ENCODE results near the gene SNX1. TPM values are rescaled to one million over a fixed set of nuclear protein-coding genes. Genes with fewer than 3 reads are reported as not detected.
"Not testable (repeated sequence)": the region's sequence is repeated elsewhere in the genome, so short reads cannot be mapped to it uniquely, and the experiment has no call there.

The SNX1 gene
- polyA plus RNA-seq, 3 donors from 2014 or later, result 59.4 to 83.6 (median 82.2) TPM

DNA sequence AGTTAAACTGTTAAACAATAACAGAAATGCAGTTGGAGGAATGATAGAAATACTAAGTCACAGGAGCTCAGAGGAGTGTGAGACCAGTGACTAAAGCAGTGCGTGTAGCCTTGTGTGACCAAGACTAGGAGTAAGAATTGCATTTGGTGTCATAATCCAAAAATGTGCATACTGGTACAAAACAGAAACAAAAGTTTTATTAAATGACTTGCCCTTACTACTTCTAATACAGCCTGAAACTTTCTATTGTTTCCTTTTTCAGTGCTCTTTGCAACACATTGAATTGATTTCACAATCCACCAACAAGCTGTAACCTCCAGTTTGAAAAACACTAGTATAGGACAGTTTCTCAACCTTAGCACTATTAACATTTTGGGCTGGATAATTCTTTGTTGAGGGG lies 17.1 kb downstream of the SNX1 start:
- Mint-ChIP-seq H3K4me3 (no peak overlapping the region), H3K4me1 (peaks cover 36 to 41% of the 10 kb centered on the region in 2 donors), H3K27ac (peak overlapping the region in 1 of 6 donors; percentile 55), H3K36me3 (peaks cover 7 to 30% (median 10%) of the 10 kb centered on the region in 3 donors), H3K27me3 (ENCODE audit: low read depth in 3 of 3) (no peaks in the 10 kb centered on the region), H3K9me3 (no peaks in the 10 kb centered on the region)
- no peak for DNase-seq

- DNase-seq, result no peak
- Mint-ChIP-seq H3K27me3 (ENCODE audit: low read depth in 3 of 3) (no peaks in the 10 kb centered on the region), H3K36me3 (peaks cover 19 to 46% (median 20%) of the 10 kb centered on the region in 3 donors), H3K4me1 (peaks cover 6 to 9% of the 10 kb centered on the region in 2 donors), H3K27ac (peak overlapping the region in 1 of 6 donors; percentile 7), H3K9me3 (no peaks in the 10 kb centered on the region), H3K4me3 (no peak overlapping the region)
Measured at GRCh38 chr15:64117759-64118487, 22.1 kb downstream of the SNX1 start.

DNA sequence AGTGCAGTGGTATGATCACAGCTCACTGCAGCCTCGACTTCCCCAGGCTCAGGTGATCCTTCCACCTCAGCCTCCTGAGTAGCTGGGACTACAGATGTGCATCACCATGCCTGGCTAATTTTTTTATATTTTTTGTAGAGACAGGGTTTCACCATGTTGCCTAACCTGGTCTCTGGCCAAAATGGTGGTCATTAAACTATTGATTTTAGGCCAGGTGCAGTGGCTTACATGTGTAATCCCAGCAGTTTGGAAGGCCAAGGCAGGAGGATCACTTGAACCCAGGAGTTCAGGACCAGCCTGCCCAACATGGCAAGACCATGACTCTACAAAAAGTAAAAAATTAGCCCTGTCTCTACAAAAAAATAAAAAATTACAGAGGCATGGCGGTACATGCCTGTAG lies 24.5 kb downstream of the SNX1 start:
- peaks cover 14 to 46% (median 15%) of the 10 kb centered on the region in 3 donors for H3K36me3 Mint-ChIP-seq
- not testable (repeated sequence) for H3K4me1 Mint-ChIP-seq; H3K9me3 Mint-ChIP-seq; DNase-seq; H3K4me3 Mint-ChIP-seq; H3K27me3 Mint-ChIP-seq (ENCODE audit: low read depth in 3 of 3); H3K27ac Mint-ChIP-seq

DNA sequence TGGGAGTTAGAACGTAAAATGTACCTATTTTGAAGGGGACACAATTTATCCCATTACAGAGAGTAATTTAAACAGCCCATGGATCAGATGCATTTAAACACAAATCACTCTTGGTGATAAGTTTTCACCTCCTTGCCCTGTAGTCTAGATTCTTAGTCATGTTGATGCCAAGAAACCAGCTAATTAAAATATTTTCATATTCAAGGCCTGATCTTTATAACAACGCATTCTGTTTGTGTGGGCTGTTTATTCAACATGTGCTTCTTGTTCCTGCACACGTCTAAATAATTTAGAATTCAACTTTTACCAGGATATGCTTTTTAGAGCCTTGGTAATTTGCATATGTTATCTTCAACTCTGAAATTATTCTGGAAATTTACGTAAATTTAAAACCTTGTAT lies 25.8 kb downstream of the SNX1 start:
- Mint-ChIP-seq H3K4me3 (no peak overlapping the region), H3K36me3 (peaks cover 14 to 49% (median 22%) of the 10 kb centered on the region in 3 donors), H3K27ac (no peak overlapping the region), H3K4me1 (peaks cover 6% of the 10 kb centered on the region in 2 donors), H3K27me3 (ENCODE audit: low read depth in 3 of 3) (no peaks in the 10 kb centered on the region), H3K9me3 (no peaks in the 10 kb centered on the region)
- DNase-seq, result no peak

DNA sequence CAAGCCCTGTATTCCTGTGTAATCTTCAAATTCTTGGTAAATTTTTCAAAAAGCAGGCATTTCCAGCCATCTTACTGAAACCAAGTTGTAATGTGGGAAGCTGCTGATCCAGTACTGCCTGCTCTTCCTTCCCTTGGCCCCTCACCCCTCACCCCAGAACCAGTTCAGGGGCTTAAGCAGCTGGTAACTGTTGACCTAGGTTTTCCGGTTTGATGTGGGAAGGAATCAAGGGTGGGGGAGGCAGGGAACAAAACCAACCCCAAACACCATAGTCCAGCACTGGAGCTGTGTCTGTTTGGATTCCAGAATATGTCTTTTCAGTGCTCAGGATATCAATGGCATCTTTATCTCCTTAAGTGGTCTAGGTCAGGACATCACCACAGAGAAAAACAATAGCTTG lies 26.7 kb downstream of the SNX1 start:
- H3K9me3 Mint-ChIP-seq, result no peaks in the 10 kb centered on the region
- DNase-seq, result no peak
- H3K36me3 Mint-ChIP-seq, result peaks cover 16 to 51% (median 23%) of the 10 kb centered on the region in 3 donors
- H3K27me3 Mint-ChIP-seq (ENCODE audit: low read depth in 3 of 3), result no peaks in the 10 kb centered on the region
- peaks cover 6 to 7% of the 10 kb centered on the region in 2 donors for H3K4me1 Mint-ChIP-seq
- no peak overlapping the region for H3K4me3 Mint-ChIP-seq
- no peak overlapping the region for H3K27ac Mint-ChIP-seq

DNA sequence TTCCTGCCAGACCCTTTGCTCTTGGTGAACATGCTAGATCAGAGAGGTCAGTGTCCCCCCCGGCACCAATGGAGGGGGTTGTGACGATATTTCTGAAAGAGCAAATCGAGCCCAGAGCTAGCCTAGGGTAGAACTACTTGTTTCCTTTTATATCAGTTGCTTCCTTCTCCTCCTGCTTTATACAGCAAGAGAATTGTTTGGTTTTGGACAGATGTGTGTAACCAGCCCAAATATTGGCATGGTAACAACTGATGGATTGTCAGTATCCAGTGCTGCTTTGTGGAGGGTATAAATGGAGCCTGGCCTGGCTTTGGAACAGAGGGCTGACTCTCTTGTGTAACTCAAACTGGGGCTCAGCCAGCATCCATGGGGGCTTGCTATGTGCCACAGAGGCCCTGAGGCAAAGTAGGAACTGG lies 27.2 kb downstream of the SNX1 start:
- H3K9me3 Mint-ChIP-seq, result no peaks in the 10 kb centered on the region
- no peaks in the 10 kb centered on the region for H3K27me3 Mint-ChIP-seq (ENCODE audit: low read depth in 3 of 3)
- DNase-seq, result no peak
- peaks cover 20 to 53% (median 28%) of the 10 kb centered on the region in 3 donors for H3K36me3 Mint-ChIP-seq
- H3K4me3 Mint-ChIP-seq, result no peak overlapping the region
- H3K4me1 Mint-ChIP-seq, result peaks cover 6 to 8% of the 10 kb centered on the region in 2 donors
- H3K27ac Mint-ChIP-seq, result no peak overlapping the region

DNA sequence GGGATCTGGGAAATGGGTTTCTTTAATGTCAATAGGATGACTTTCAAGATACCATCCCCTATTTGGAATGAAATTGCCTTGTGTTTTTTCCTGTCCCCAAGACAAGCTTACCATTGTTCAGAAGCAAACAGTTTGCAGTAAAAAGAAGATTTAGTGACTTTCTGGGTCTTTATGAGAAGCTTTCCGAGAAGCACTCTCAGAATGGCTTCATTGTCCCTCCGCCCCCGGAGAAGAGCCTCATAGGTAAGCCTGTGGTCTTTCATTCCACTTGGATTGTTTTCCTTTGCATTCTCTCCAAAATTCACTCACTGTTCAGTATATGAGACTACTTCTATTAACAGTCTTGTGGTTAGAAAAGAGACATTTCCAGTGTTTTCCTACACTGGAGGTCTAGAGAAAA lies 30.2 kb downstream of the SNX1 start:
- H3K36me3 Mint-ChIP-seq, result peaks cover 17 to 63% (median 32%) of the 10 kb centered on the region in 3 donors
- peak overlapping the region in 2 of 6 donors; percentile 40 to 41 for H3K27ac Mint-ChIP-seq
- H3K4me3 Mint-ChIP-seq, result no peak overlapping the region
- peaks cover 6 to 10% of the 10 kb centered on the region in 2 donors for H3K4me1 Mint-ChIP-seq
- no peaks in the 10 kb centered on the region for H3K27me3 Mint-ChIP-seq (ENCODE audit: low read depth in 3 of 3)
- DNase-seq, result no peak
- no peaks in the 10 kb centered on the region for H3K9me3 Mint-ChIP-seq

- DNase-seq, result no peak
- H3K9me3 Mint-ChIP-seq, result no peaks in the 10 kb centered on the region
- peak overlapping the region in 1 of 6 donors; percentile 15 for H3K27ac Mint-ChIP-seq
- H3K36me3 Mint-ChIP-seq, result peaks cover 20 to 71% (median 38%) of the 10 kb centered on the region in 3 donors
- H3K4me3 Mint-ChIP-seq, result no peak overlapping the region
- no peaks in the 10 kb centered on the region for H3K27me3 Mint-ChIP-seq (ENCODE audit: low read depth in 3 of 3)
- H3K4me1 Mint-ChIP-seq, result peaks cover 6 to 10% of the 10 kb centered on the region in 2 donors
Measured at GRCh38 chr15:64127521-64128270, 31.9 kb downstream of the SNX1 start.

GRCh38 chr15:64130159-64130558 lies 34.4 kb downstream of the SNX1 start:
- Mint-ChIP-seq H3K4me1 (peaks cover 6 to 10% of the 10 kb centered on the region in 2 donors), H3K27ac (no peak overlapping the region), H3K4me3 (no peak overlapping the region), H3K27me3 (ENCODE audit: low read depth in 3 of 3) (peaks cover 0 to 3% (median 0%) of the 10 kb centered on the region in 3 donors), H3K36me3 (peaks cover 20 to 63% (median 32%) of the 10 kb centered on the region in 3 donors), H3K9me3 (no peaks in the 10 kb centered on the region)
- no peak for DNase-seq

DNA sequence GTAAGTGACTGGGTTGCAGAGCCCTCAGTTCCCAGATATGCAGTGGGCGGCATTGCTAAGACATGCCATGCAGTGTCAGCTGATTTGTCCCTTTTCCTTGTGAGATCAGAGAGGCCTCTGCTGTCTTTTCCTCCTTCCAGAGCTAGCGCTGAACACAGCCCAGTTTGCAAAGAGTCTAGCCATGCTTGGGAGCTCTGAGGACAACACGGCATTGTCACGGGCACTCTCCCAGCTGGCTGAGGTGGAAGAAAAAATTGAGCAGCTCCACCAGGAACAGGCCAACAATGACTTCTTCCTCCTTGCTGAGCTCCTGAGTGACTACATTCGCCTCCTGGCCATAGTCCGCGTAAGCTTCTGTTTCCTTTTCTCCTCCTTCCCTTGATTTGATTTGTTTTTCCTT lies 35.8 kb downstream of the SNX1 start:
- no peak overlapping the region for H3K4me3 Mint-ChIP-seq
- DNase-seq, result no peak
- H3K27me3 Mint-ChIP-seq (ENCODE audit: low read depth in 3 of 3), result peaks cover 0 to 3% (median 0%) of the 10 kb centered on the region in 3 donors
- peaks cover 20 to 61% (median 25%) of the 10 kb centered on the region in 3 donors for H3K36me3 Mint-ChIP-seq
- H3K4me1 Mint-ChIP-seq, result peaks cover 6 to 10% of the 10 kb centered on the region in 2 donors
- H3K27ac Mint-ChIP-seq, result peak overlapping the region in 1 of 6 donors; percentile 51
- no peaks in the 10 kb centered on the region for H3K9me3 Mint-ChIP-seq

DNA sequence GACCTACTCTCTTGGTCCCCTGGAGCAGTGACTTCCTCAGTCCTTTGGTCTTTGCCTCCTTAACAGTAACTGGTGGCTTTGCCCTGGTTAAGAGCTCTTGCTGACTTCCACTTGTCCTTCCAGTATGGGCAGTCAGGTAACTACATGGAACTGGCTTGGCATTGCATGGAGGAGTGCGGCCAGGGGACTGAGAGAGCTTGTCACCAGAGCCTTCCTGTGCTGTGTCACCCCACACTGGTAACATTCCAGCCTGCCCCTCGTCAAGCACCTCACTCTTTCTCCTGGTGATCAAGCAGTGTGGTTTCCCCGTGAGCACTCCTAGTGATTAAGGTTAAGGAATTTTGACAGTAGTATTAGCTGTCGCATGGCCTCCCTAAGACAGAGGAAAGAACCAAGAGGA lies 36.4 kb downstream of the SNX1 start:
- Mint-ChIP-seq H3K27me3 (ENCODE audit: low read depth in 3 of 3) (peaks cover 0 to 3% (median 0%) of the 10 kb centered on the region in 3 donors), H3K9me3 (no peaks in the 10 kb centered on the region), H3K4me3 (no peak overlapping the region), H3K36me3 (peaks cover 16 to 63% (median 25%) of the 10 kb centered on the region in 3 donors), H3K27ac (peak overlapping the region in 2 of 6 donors; percentile 17 to 33), H3K4me1 (peaks cover 6 to 10% of the 10 kb centered on the region in 2 donors)
- DNase-seq, result no peak

- H3K36me3 Mint-ChIP-seq, result peaks cover 17 to 59% (median 20%) of the 10 kb centered on the region in 3 donors
- peak overlapping the region in 1 of 6 donors; percentile 4 for H3K27ac Mint-ChIP-seq
Measured at GRCh38 chr15:64133623-64134344, 38.0 kb downstream of the SNX1 start.

DNA sequence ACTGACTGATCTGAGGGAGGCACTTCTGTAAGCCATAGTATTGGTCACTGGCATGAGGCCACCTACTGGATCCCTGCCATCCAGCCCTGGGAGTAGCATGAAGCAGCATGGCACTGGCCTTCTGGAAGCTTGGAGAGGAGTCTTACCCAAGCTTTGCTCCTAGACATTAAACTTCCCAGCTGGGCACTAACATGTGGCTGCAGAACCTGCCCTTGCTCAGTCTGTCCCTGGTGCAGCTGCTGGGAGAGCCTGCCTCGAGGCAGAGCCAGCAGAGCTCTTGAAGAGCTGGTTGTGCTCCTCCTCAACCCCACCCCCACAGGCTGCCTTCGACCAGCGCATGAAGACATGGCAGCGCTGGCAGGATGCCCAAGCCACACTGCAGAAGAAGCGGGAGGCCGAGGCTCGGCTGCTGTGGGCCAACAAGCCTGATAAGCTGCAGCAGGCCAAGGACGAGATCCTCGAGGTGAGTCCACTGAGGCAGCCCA lies 38.6 kb downstream of the SNX1 start:
- Mint-ChIP-seq H3K27ac (no peak overlapping the region), H3K27me3 (ENCODE audit: low read depth in 3 of 3) (peaks cover 0 to 3% (median 1%) of the 10 kb centered on the region in 3 donors), H3K4me1 (no peaks in the 10 kb centered on the region), H3K9me3 (no peaks in the 10 kb centered on the region), H3K36me3 (peaks cover 17 to 59% (median 20%) of the 10 kb centered on the region in 3 donors), H3K4me3 (no peak overlapping the region)
- no peak for DNase-seq

More at GRCh38 chr15:64133623-64134344, 38.0 kb downstream of the SNX1 start:
- peaks cover 0 to 3% (median 1%) of the 10 kb centered on the region in 3 donors for H3K27me3 Mint-ChIP-seq (ENCODE audit: low read depth in 3 of 3)
- H3K9me3 Mint-ChIP-seq, result no peaks in the 10 kb centered on the region
- no peak overlapping the region for H3K4me3 Mint-ChIP-seq
- no peaks in the 10 kb centered on the region for H3K4me1 Mint-ChIP-seq
- DNase-seq, result no peak
